Karpas-422 (cell line): ENCODE data around the gene AIFM2. TPM values are rescaled to one million over a fixed set of nuclear protein-coding genes. Genes with fewer than 3 reads are reported as not detected.

Experiments
- DNase-seq: peaks from one replicate; pipeline ENCODE4 v3.0.0-alpha.2; 2015
- H2AFZ ChIP-seq: fragments of 200-600 bp; sonication (generic); 2 replicates; pipeline ENCODE4 v1.6.1; 2014; ENCODE audit warnings: antibody characterized with exemption, low read length, mixed read lengths
- H3K27ac ChIP-seq: fragments of 200-600 bp; sonication (generic); 2 replicates; pipeline ENCODE4 v1.5.1; 2014; ENCODE audit warnings: mild to moderate bottlenecking, low read length, moderate library complexity
- H3K27me3 ChIP-seq: fragments of 200-600 bp; sonication (generic); 2 replicates; pipeline ENCODE4 v1.6.1; 2014; ENCODE audit warnings: low read length, mixed read lengths
- H3K36me3 ChIP-seq: fragments of 200-600 bp; sonication (generic); 2 replicates; pipeline ENCODE4 v1.6.1; 2014; ENCODE audit warnings: low read length, mixed read lengths; ENCODE audit not compliant: insufficient read depth
- H3K4me1 ChIP-seq: fragments of 200-600 bp; sonication (generic); 2 replicates; pipeline ENCODE4 v1.6.1; 2014; ENCODE audit warnings: mild to moderate bottlenecking, low read length, mixed read lengths
- H3K4me2 ChIP-seq: fragments of 200-600 bp; sonication (generic); 2 replicates; pipeline ENCODE4 v1.6.1; 2014; ENCODE audit warnings: low read length, low read depth, mild to moderate bottlenecking; ENCODE audit not compliant: poor library complexity, severe bottlenecking
- H3K4me3 ChIP-seq: fragments of 200-600 bp; sonication (generic); 2 replicates; pipeline ENCODE4 v1.5.1; 2014; ENCODE audit warnings: mild to moderate bottlenecking, antibody characterized with exemption, low read length, mixed read lengths
- H3K79me2 ChIP-seq: fragments of 200-600 bp; sonication (generic); 2 replicates; pipeline ENCODE4 v1.6.1; 2014; ENCODE audit warnings: mild to moderate bottlenecking, low read length, mixed read lengths
- H3K9ac ChIP-seq: fragments of 200-600 bp; sonication (generic); 2 replicates; pipeline ENCODE4 v1.6.0; 2014; ENCODE audit warnings: low read length
- H3K9me2 ChIP-seq: fragments of 200-600 bp; sonication (generic), shearing (Covaris generic); replicated peaks from 2 replicates; pipeline ENCODE4 v1.6.0; 2014; ENCODE audit warnings: mild to moderate bottlenecking, low read length, moderate library complexity; ENCODE audit not compliant: insufficient read depth
- H3K9me3 ChIP-seq: fragments of 300-700, 200-600 bp; sonication (generic); 2 replicates; pipeline ENCODE4 v1.6.1; 2014; ENCODE audit warnings: low read length, mixed read lengths
- H4K20me1 ChIP-seq: fragments of 200-600 bp; sonication (generic); 2 replicates; pipeline ENCODE4 v1.6.1; 2014; ENCODE audit warnings: mild to moderate bottlenecking, antibody characterized with exemption, low read length, low read depth; ENCODE audit not compliant: insufficient read depth
- total RNA-seq: library from RNA; depleted of rRNA; stranded (reverse); fragments of >200 nt; shearing (Covaris generic); gene quantifications from 2 replicates; pipeline ENCODE4 v1.2.3, GENCODE V29; 2014; ENCODE audit warnings: low replicate concordance

AIFM2 gene
- total RNA-seq, 1 experiment from 2014 or later, result 5.7 TPM

- no peaks in the 10 kb centered on the region for H3K9me3 ChIP-seq
- H3K79me2 ChIP-seq, result peaks cover 40% of the 10 kb centered on the region
- no peaks in the 10 kb centered on the region for H3K27me3 ChIP-seq
- H4K20me1 ChIP-seq, result no peaks in the 10 kb centered on the region
- H3K4me2 ChIP-seq, result peak overlapping the region; percentile 100
- H3K4me3 ChIP-seq, result peak overlapping the region; percentile 89
- DNase-seq, result no peak
- no peaks in the 10 kb centered on the region for H3K9me2 ChIP-seq
- H3K4me1 ChIP-seq, result peaks cover 23% of the 10 kb centered on the region
- H3K36me3 ChIP-seq, result peaks cover 5% of the 10 kb centered on the region; the same call in 1 of the 2 replicates
- peak overlapping the region; percentile 100 for H3K9ac ChIP-seq
- H2AFZ ChIP-seq, result no peak overlapping the region; the same call in 1 of the 2 replicates
- peak overlapping the region; percentile 89 for H3K27ac ChIP-seq
Measured at GRCh38 chr10:70145166-70145665, 12.6 kb upstream of the AIFM2 start.

GRCh38 chr10:70144372-70145110 lies 11.9 kb upstream of the AIFM2 start:
- DNase-seq, result no peak
- Histone ChIP-seq H3K36me3 (no peaks in the 10 kb centered on the region; the same call in 1 of the 2 replicates), H4K20me1 (no peaks in the 10 kb centered on the region), H3K27me3 (no peaks in the 10 kb centered on the region), H3K27ac (peak overlapping the region; percentile 89), H3K4me2 (peak overlapping the region; percentile 100), H3K9me2 (no peaks in the 10 kb centered on the region), H3K9me3 (no peaks in the 10 kb centered on the region), H3K9ac (peak overlapping the region; percentile 100), H2AFZ (no peak overlapping the region), H3K4me3 (peak overlapping the region; percentile 89), H3K4me1 (peaks cover 23% of the 10 kb centered on the region), H3K79me2 (peaks cover 35% of the 10 kb centered on the region)

GRCh38 chr10:70142555-70142954 lies 9.9 kb upstream of the AIFM2 start:
- Histone ChIP-seq H3K27ac (no peak overlapping the region), H3K4me3 (no peak overlapping the region), H4K20me1 (no peaks in the 10 kb centered on the region), H2AFZ (no peak overlapping the region), H3K27me3 (no peaks in the 10 kb centered on the region), H3K9ac (no peak overlapping the region), H3K4me2 (no peak overlapping the region), H3K9me3 (no peaks in the 10 kb centered on the region), H3K36me3 (no peaks in the 10 kb centered on the region), H3K4me1 (peaks cover 23% of the 10 kb centered on the region), H3K79me2 (peaks cover 35% of the 10 kb centered on the region), H3K9me2 (no peaks in the 10 kb centered on the region)
- DNase-seq, result no peak

- no peak for DNase-seq
- no peak overlapping the region for H3K9ac ChIP-seq
- H3K4me1 ChIP-seq, result peaks cover 12% of the 10 kb centered on the region
- no peak overlapping the region for H3K27ac ChIP-seq
- H3K4me2 ChIP-seq, result no peak overlapping the region
- no peaks in the 10 kb centered on the region for H3K27me3 ChIP-seq
- no peaks in the 10 kb centered on the region for H3K36me3 ChIP-seq
- H4K20me1 ChIP-seq, result no peaks in the 10 kb centered on the region
- no peaks in the 10 kb centered on the region for H3K9me2 ChIP-seq
- no peak overlapping the region for H3K4me3 ChIP-seq
- peaks cover 25% of the 10 kb centered on the region for H3K79me2 ChIP-seq
- H2AFZ ChIP-seq, result no peak overlapping the region
- no peaks in the 10 kb centered on the region for H3K9me3 ChIP-seq
Measured at GRCh38 chr10:70140297-70140696, 7.7 kb upstream of the AIFM2 start.

- Histone ChIP-seq H3K9me3 (no peaks in the 10 kb centered on the region), H3K36me3 (no peaks in the 10 kb centered on the region), H3K4me1 (peaks cover 8% of the 10 kb centered on the region), H3K27me3 (no peaks in the 10 kb centered on the region), H3K9me2 (no peaks in the 10 kb centered on the region), H2AFZ (no peak overlapping the region), H3K9ac (no peak overlapping the region), H4K20me1 (no peaks in the 10 kb centered on the region), H3K4me3 (no peak overlapping the region), H3K4me2 (no peak overlapping the region), H3K27ac (no peak overlapping the region), H3K79me2 (peaks cover 21% of the 10 kb centered on the region)
- no peak for DNase-seq
Measured at GRCh38 chr10:70139997-70140250, 7.3 kb upstream of the AIFM2 start.

- no peaks in the 10 kb centered on the region for H3K9me3 ChIP-seq
- no peak overlapping the region for H3K27ac ChIP-seq
- H3K36me3 ChIP-seq, result no peaks in the 10 kb centered on the region
- no peak overlapping the region for H2AFZ ChIP-seq
- H3K4me3 ChIP-seq, result no peak overlapping the region
- peaks cover 3% of the 10 kb centered on the region for H3K4me1 ChIP-seq
- no peaks in the 10 kb centered on the region for H3K27me3 ChIP-seq
- H3K9me2 ChIP-seq, result no peaks in the 10 kb centered on the region
- H3K9ac ChIP-seq, result no peak overlapping the region
- peaks cover 15% of the 10 kb centered on the region for H3K79me2 ChIP-seq
- no peak for DNase-seq
- no peak overlapping the region for H3K4me2 ChIP-seq
- no peaks in the 10 kb centered on the region for H4K20me1 ChIP-seq
Measured at GRCh38 chr10:70139151-70139996, 6.7 kb upstream of the AIFM2 start.

GRCh38 chr10:70137927-70138883 lies 5.6 kb upstream of the AIFM2 start:
- Histone ChIP-seq H3K4me2 (no peak overlapping the region), H3K4me1 (peaks cover 3% of the 10 kb centered on the region), H3K9me3 (no peaks in the 10 kb centered on the region), H3K27ac (no peak overlapping the region), H3K36me3 (no peaks in the 10 kb centered on the region), H3K79me2 (peaks cover 6% of the 10 kb centered on the region), H4K20me1 (no peaks in the 10 kb centered on the region), H3K9ac (no peak overlapping the region), H3K9me2 (no peaks in the 10 kb centered on the region), H2AFZ (no peak overlapping the region), H3K4me3 (no peak overlapping the region), H3K27me3 (no peaks in the 10 kb centered on the region)
- DNase-seq, result no peak
